Measurements from ENCODE around the gene PLTP.
"Not testable (repeated sequence)": the region's sequence is repeated elsewhere in the genome, so short reads cannot be mapped to it uniquely, and the experiment has no call there.

The PLTP gene

GRCh38 chr20:45896641-45897161, 15.3 kb downstream of the PLTP start:
- no peak for DNase-seq

DNA sequence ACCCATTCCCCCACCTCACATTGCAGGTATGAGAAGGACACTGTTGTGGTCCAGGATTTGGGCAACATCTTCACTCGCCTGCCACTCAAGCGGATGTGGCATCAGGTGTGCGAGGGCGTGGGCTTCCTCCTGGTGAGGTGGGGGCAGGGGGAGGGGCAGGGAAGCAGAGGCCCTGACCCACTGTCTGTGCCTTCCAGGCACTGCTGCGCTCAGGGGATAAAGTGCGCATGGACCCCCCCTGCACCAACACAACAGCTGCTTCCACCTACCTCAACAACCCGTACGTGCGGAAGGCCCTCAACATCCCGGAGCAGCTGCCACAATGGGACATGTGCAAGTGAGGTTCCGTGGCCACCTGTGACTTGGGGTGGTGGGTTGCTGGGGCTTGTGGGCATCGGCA, 17.2 kb downstream of the PLTP start:
- no peak for DNase-seq

GRCh38 chr20:45893831-45894230, 18.1 kb downstream of the PLTP start:
- DNase-seq = no peak

GRCh38 chr20:45892828-45893500, 19.0 kb downstream of the PLTP start:
- peak; percentile 32 for DNase-seq

- DNase-seq = no peak
Measured at GRCh38 chr20:45892049-45892825, 19.7 kb downstream of the PLTP start.

DNA sequence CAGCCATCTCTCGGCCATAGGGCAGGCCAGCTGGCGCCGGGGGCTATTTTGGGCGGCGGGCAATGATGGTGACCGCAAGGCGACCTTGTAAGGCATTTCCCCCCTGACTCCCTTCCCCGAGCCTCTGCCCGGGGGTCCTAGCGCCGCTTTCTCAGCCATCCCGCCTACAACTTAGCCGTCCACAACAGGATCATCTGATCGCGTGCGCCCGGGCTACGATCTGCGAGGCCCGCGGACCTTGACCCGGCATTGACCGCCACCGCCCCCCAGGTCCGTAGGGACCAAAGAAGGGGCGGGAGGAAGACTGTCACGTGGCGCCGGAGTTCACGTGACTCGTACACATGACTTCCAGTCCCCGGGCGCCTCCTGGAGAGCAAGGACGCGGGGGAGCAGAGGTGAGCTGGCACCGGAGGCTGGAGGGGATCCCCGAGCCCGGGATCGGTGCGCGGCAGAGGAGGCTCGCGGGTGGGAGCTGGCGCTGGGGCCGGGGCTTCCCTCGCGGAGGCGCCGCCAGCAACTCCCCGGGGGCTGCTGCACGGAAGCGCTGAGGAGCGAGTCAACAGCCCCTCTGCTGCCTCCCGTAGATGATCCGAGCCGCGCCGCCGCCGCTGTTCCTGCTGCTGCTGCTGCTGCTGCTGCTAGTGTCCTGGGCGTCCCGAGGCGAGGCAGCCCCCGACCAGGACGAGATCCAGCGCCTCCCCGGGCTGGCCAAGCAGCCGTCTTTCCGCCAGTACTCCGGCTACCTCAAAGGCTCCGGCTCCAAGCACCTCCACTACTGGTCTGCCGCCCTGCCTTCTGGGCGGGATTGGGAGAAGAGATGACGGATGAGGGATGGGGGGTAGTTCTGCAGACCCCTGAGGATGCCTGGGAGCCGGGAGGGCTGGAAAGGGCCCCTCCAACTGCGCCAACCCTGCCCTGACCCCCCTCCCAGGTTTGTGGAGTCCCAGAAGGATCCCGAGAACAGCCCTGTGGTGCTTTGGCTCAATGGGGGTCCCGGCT, 20.7 kb downstream of the PLTP start, which contains the start of the genes CTSA and NEURL2:
CTSA (plus strand) TSS at position 351 of the 999 bp plus-strand sequence; CDS start at position 585, 234 bp downstream.
NEURL2 (minus strand) TSS at position 224 of the 999 bp plus-strand sequence; CDS start at position 7, 217 bp downstream.
- DNase-seq = peak; percentile 90

- DNase-seq = peak; percentile 64
Measured at GRCh38 chr20:45890077-45890984, 21.6 kb downstream of the PLTP start.

GRCh38 chr20:45888681-45889080, 23.3 kb downstream of the PLTP start:
- no peak for DNase-seq

DNA sequence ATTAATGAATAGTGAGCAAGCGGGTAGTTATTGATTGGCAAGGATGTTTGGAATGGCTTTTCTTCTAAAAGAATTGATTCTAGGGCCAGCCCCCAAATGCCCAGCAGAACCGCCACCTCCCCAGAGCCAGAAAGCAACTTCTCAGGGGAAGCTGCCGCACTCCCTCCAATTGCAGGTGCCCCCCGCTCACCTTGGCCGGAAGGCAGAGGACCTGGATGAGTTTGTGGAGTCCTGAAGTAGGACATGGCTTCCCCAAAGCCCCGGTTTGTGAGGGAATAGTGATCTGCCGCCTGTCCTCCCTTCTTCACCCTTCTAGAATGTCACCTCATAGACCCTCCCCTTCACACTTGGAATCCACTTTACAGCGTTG, 24.6 kb downstream of the PLTP start, which contains the start of gene SPATA25:
SPATA25 (minus strand) TSS at position 277 of the 370 bp plus-strand sequence; CDS start at position 245, 32 bp downstream.
- no peak for DNase-seq

GRCh38 chr20:45886590-45887345, 25.2 kb downstream of the PLTP start:
- no peak for DNase-seq

DNA sequence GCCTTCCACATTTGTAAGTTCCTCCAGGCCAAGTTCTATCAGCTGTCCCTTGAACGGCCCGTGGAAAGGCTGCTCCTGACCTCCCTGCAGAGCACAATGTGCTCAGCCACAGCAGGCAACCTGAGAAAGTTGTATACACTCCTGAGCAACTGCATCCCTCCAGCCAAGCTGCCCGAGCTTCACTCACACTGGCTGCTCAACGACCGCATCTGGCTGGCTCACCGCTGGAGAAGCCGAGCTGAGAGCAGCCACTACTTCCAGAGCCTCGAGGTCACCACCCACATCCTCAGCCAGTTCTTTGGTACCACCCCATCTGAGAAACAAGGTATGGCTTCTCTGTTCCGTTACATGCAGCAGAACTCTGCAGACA, 28.9 kb downstream of the PLTP start:
- DNase-seq = no peak

GRCh38 chr20:45882469-45883099, 29.4 kb downstream of the PLTP start:
- DNase-seq = no peak

DNA sequence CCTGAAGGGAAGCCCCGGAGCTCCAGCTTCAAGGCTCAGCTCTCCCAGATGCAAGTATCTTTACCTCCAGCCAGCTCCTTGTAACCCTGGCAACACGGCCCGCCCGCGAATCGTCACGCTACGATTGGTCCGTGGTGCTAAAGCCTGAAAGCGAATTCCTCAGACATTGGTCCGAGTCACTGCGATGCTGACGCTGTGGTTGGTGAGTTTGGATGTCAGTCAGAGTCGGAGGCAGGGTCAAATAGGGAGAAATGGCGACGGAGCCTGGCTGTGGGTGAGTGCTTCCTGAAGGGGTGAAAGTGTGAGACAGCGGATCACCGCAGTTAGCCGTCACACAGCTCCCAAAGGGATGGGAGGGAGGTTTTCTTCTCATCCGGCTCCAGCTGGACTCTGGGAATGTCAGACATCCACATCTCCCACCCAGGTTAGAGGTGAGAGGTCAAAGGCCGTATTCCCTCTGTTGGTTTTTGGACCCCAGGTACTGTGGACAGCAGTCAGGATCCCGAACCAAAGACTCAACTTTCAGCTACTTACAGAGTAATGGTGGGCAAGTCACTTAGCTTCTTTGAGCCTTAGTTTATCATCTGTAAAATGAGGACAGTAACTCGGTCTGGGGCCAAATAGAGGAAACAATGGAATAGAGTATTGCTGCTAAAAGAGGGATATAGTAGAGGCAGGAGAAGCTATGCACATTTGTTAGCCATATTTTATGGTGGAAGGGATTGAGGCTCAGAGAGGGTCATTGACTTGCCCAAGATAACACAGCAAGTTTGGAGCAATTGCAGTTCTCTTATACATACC, 30.8 kb downstream of the PLTP start, which contains the start of gene ZSWIM1:
ZSWIM1 (plus strand) TSS at position 240 of the 801 bp plus-strand sequence. CDS start 1,366 bp downstream, outside the sequence.
- DNase-seq = peak; percentile 99

GRCh38 chr20:45878076-45878761, 33.7 kb downstream of the PLTP start:
- no peak for DNase-seq

GRCh38 chr20:45874576-45874975, 37.4 kb downstream of the PLTP start:
- DNase-seq = no peak

GRCh38 chr20:45874104-45874481, 37.9 kb downstream of the PLTP start:
- not testable (repeated sequence) for DNase-seq

DNA sequence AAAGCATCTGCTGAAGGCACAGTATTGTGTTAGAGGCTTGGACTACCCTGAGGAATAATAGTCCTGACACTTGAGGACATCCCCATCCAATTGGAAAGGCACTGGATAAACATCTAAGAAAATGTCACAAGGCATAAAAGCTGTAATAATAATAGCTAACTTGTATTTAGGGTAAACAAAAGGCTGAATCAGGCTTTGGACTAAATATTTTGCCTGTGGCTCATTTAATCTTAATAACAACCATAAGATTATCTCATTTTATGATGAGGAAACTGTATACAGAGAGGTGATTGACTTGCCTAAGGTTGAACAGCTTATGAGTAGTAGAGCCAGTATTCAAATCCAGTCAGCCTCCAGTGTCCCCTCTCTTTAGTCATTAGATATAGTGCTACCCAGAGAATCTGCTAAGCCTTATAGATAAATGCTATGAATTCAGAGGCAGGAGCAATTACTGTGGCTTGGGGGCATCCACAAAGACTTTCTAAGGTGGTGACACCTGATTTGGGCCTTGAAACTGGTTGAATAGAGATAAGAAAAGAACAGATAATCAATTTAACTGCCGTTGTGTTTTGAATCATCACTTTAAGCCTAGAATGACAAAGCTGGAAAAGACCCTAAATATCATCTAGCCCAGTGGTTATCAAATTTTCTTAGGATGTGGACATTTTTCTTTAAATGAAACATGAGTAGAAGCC, 38.4 kb downstream of the PLTP start:
- no peak for DNase-seq

GRCh38 chr20:45872626-45873025, 39.3 kb downstream of the PLTP start:
- DNase-seq = no peak
